Cardiac muscle cell (in vitro differentiated cells and primary cell): ENCODE results near the gene DAB1. TPM values are rescaled to one million over a fixed set of nuclear protein-coding genes. Genes with fewer than 3 reads are reported as not detected.
"Not testable (repeated sequence)": the region's sequence is repeated elsewhere in the genome, so short reads cannot be mapped to it uniquely, and the experiment has no call there.

Experiments
- DNase-seq, 2 donors: peaks; one replicate each; pipeline versions ENCODE4 v3.0.0 to v3.0.0-alpha.2; 2010 to 2017; ENCODE audit warnings: low read depth in 1 of 2, low spot score in 1 of 2
- H3K27ac ChIP-seq: fragments of 200-600 bp; sonication (generic); 2 replicates; pipeline ENCODE4 v1.5.1; 2016
- H3K27me3 ChIP-seq: fragments of 200-600 bp; sonication (generic); 2 replicates; pipeline ENCODE4 v1.6.0; 2016; ENCODE audit warnings: control low read depth
- H3K36me3 ChIP-seq: fragments of 200-600 bp; sonication (generic); 2 replicates; pipeline ENCODE4 v1.5.1; 2016; ENCODE audit warnings: control low read depth
- H3K4me1 ChIP-seq: fragments of 200-600 bp; sonication (generic); 2 replicates; pipeline ENCODE4 v1.8.1; 2017; ENCODE audit warnings: low read depth, mild to moderate bottlenecking, mixed run types
- H3K4me3 ChIP-seq: fragments of 200-600 bp; sonication (generic); 2 replicates; pipeline ENCODE4 v1.5.1; 2016; ENCODE audit warnings: mild to moderate bottlenecking
- H3K9me3 ChIP-seq: fragments of 200-600 bp; sonication (generic); 2 replicates; pipeline ENCODE4 v1.5.1; 2017; ENCODE audit warnings: low read depth, mild to moderate bottlenecking, control low read depth
- polyA plus RNA-seq: library from polyadenylated mRNA; unstranded; fragments of >200 nt; fragmentation: Nextera tagmentation; extraction: Ambion mirVana; gene quantifications from 2 replicates; pipeline ENCODE4 v1.2.1, GENCODE V29; 2016
- total RNA-seq: library from RNA; depleted of rRNA; stranded (reverse); fragments of >200 nt; gene quantifications from 2 replicates; pipeline ENCODE4 v1.2.3, GENCODE V29; 2016
- TF ChIP-seq, protein P1 (sequence below): IDR thresholded peaks from 2 replicates; pipeline ENCODE4 v1.5.1; 2012; ENCODE audit warnings: low read depth, mild to moderate bottlenecking, low read length

The DAB1 gene
- total and polyA plus RNA-seq, 2 experiments from 2014 or later: 24.1 to 26.6 TPM

GRCh38 chr1:57353654-57354053, 70.2 kb downstream of the DAB1 start:
- Histone ChIP-seq H3K9me3 (no peaks in the 10 kb centered on the region), H3K4me1 (peaks cover 39% of the 10 kb centered on the region), H3K4me3 (no peak overlapping the region), H3K27ac (no peak overlapping the region), H3K36me3 (no peaks in the 10 kb centered on the region), H3K27me3 (no peaks in the 10 kb centered on the region)
- TF ChIP-seq, protein P1, sequence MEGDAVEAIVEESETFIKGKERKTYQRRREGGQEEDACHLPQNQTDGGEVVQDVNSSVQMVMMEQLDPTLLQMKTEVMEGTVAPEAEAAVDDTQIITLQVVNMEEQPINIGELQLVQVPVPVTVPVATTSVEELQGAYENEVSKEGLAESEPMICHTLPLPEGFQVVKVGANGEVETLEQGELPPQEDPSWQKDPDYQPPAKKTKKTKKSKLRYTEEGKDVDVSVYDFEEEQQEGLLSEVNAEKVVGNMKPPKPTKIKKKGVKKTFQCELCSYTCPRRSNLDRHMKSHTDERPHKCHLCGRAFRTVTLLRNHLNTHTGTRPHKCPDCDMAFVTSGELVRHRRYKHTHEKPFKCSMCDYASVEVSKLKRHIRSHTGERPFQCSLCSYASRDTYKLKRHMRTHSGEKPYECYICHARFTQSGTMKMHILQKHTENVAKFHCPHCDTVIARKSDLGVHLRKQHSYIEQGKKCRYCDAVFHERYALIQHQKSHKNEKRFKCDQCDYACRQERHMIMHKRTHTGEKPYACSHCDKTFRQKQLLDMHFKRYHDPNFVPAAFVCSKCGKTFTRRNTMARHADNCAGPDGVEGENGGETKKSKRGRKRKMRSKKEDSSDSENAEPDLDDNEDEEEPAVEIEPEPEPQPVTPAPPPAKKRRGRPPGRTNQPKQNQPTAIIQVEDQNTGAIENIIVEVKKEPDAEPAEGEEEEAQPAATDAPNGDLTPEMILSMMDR: no peak
- no peak for DNase-seq

GRCh38 chr1:57350610-57351009, 73.2 kb downstream of the DAB1 start:
- H3K4me1 ChIP-seq: peaks cover 66% of the 10 kb centered on the region
- H3K27me3 ChIP-seq: no peaks in the 10 kb centered on the region
- TF ChIP-seq, protein P1: no peak
- no peak for DNase-seq
- peak overlapping the region; percentile 26 for H3K27ac ChIP-seq
- H3K9me3 ChIP-seq: no peaks in the 10 kb centered on the region
- H3K36me3 ChIP-seq: no peaks in the 10 kb centered on the region
- H3K4me3 ChIP-seq: no peak overlapping the region

DNA sequence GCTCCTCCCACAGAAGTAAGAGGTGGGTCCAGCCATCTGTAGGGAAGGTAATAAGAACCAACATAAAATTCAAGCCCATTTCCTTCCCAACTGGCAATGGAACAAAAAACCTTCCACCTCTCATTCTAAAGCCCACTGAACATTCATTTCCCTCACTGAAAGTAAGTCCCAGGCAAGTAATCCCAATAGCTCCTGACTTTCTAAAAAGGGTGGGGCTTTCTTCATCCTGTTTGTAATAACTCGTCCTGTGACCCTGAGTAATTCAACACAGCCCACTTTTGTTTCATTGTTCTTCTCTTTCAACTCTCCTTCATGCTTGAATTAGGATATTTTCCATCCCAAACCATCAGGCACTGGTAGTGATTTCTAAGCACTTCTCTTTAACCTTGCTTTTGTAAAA, 74.9 kb downstream of the DAB1 start:
- H3K4me3 ChIP-seq: no peak overlapping the region
- H3K27ac ChIP-seq: peak overlapping the region; percentile 70
- no peaks in the 10 kb centered on the region for H3K9me3 ChIP-seq
- H3K4me1 ChIP-seq: peaks cover 54% of the 10 kb centered on the region
- DNase-seq: no peak
- no peaks in the 10 kb centered on the region for H3K36me3 ChIP-seq
- TF ChIP-seq, protein P1: no peak
- H3K27me3 ChIP-seq: no peaks in the 10 kb centered on the region

GRCh38 chr1:57345916-57346315, 77.9 kb downstream of the DAB1 start:
- no peak overlapping the region for H3K27ac ChIP-seq
- no peak overlapping the region for H3K4me3 ChIP-seq
- TF ChIP-seq, protein P1: no peak
- H3K36me3 ChIP-seq: no peaks in the 10 kb centered on the region
- DNase-seq: no peak
- no peaks in the 10 kb centered on the region for H3K9me3 ChIP-seq
- peaks cover 51% of the 10 kb centered on the region for H3K4me1 ChIP-seq
- H3K27me3 ChIP-seq: no peaks in the 10 kb centered on the region

- no peak overlapping the region for H3K27ac ChIP-seq
- H3K9me3 ChIP-seq: no peaks in the 10 kb centered on the region
- no peaks in the 10 kb centered on the region for H3K36me3 ChIP-seq
- no peaks in the 10 kb centered on the region for H3K27me3 ChIP-seq
- no peak overlapping the region for H3K4me3 ChIP-seq
- TF ChIP-seq, protein P1: no peak
- no peak for DNase-seq
- peaks cover 47% of the 10 kb centered on the region for H3K4me1 ChIP-seq
Observed at GRCh38 chr1:57344265-57344664, 79.6 kb downstream of the DAB1 start.

- H3K9me3 ChIP-seq, H3K36me3 ChIP-seq, H3K27me3 ChIP-seq, H3K4me3 ChIP-seq, DNase-seq, H3K27ac ChIP-seq: not testable (repeated sequence)
- H3K4me1 ChIP-seq: peaks cover 38% of the 10 kb centered on the region
Observed at GRCh38 chr1:57343298-57343915, 80.5 kb downstream of the DAB1 start.
